NCI-H1930 (cell line): Measurements from ENCODE around the gene BRIX1.
"Not testable (repeated sequence)": the region's sequence is repeated elsewhere in the genome, so short reads cannot be mapped to it uniquely, and the experiment has no call there.

Experiments
- DNase-seq, 2 experiments: peaks; one replicate each; lab custom pipeline; 2025; lab: John Stamatoyannopoulos, UW

BRIX1 gene

DNA sequence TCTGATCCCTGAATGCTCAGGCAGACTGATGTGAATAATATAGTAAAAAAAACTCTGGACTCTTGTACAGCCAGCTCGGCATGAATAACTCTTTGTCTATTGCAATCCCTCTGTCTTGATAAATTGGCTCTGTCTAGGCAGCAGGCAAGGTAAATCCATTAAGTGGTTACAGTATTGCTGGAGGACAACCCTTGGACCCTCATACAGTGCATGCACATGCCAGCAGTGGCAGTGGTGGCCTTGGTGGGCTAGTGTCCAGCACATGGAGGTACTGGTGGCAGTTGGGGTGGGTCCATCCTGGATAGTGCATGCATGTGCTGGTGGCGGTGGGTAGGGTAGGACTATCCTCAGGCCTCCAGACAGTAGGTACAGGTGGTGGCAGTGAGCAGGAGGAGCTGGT lies 52.7 kb downstream of the BRIX1 start:
- no peak for DNase-seq

DNA sequence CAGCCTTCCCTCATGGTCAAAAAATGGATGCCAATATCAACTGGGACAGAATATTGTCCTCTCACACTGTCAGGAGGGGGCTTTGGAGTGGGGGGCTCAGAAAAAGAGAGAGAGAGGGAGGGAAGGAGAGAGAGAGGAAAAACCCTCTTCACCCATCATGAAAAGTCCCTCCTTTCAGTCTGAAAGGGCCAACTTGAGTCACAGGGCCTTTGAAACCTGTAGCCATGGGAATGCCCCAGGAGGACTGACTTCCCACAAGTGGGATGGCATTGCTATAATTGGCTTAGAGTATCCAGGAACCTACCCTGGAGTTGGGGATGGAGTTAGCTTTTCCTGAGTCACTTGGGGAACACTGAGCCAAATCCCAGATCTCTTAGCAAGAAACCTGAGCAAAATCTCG lies 55.0 kb downstream of the BRIX1 start:
- no peak for DNase-seq

DNA sequence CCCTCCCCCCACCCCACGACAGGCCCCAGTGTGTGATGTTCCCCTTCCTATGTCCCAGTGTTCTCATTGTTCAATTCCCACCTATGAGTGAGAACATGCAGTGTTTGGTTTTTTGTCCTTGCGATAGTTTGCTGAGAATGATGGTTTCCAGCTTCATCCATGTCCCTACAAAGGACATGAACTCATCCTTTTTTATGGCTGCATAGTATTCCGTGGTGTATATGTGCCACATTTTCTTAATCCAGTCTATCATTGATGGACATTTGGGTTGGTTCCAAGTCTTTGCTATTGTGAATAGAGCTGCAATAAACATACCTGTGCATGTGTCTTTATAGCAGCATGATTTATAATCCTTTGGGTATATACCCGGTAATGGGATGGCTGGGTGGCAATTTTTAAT lies 56.1 kb downstream of the BRIX1 start:
- DNase-seq = not testable (repeated sequence)
